ENCODE measurements around the gene CDC27.
"Not testable (repeated sequence)": the region's sequence is repeated elsewhere in the genome, so short reads cannot be mapped to it uniquely, and the experiment has no call there.

CDC27 gene

GRCh38 chr17:47077576-47077975 lies 111.5 kb downstream of the CDC27 start:
- in situ Hi-C loops (cut with HindIII; ENCODE audit: low sequenced_read_pairs) = no loop called here

GRCh38 chr17:47076171-47076570 lies 112.9 kb downstream of the CDC27 start:
- in situ Hi-C loops (cut with HindIII; ENCODE audit: low sequenced_read_pairs) = no loop called here

- in situ Hi-C loops (cut with HindIII; ENCODE audit: low sequenced_read_pairs) = not testable (repeated sequence)
These were observed 114.7 kb downstream of the CDC27 start for GRCh38 chr17:47074361-47074760.

GRCh38 chr17:47073629-47074028 lies 115.5 kb downstream of the CDC27 start:
- in situ Hi-C loops (cut with HindIII; ENCODE audit: low sequenced_read_pairs) = not testable (repeated sequence)

GRCh38 chr17:47072886-47073285 lies 116.2 kb downstream of the CDC27 start:
- in situ Hi-C loops (cut with HindIII; ENCODE audit: low sequenced_read_pairs) = no loop called here

- in situ Hi-C loops (cut with HindIII; ENCODE audit: low sequenced_read_pairs) = not testable (repeated sequence)
These were observed 117.9 kb downstream of the CDC27 start for GRCh38 chr17:47071171-47071570.

- in situ Hi-C loops (cut with HindIII; ENCODE audit: low sequenced_read_pairs) = not testable (repeated sequence)
These were observed 118.8 kb downstream of the CDC27 start for GRCh38 chr17:47070266-47070665.
